Skeletal muscle cell (primary cell): ENCODE measurements around the gene OSBPL3.

Source experiments
- DNase-seq: peaks from one replicate; pipeline ENCODE4 v3.0.0-alpha.2; 2010; ENCODE audit warnings: low read depth
- H3K4me3 ChIP-seq: 2 replicates; pipeline ENCODE4 v1.5.1; 2011; ENCODE audit warnings: low read depth, mild to moderate bottlenecking, control low read depth, low read length, moderate library complexity

The OSBPL3 gene

GRCh38 chr7:24962418-24962962, 17.5 kb downstream of the OSBPL3 start:
- no peak for DNase-seq
- no peak overlapping the region for H3K4me3 ChIP-seq

- DNase-seq = no peak
- H3K4me3 ChIP-seq = no peak overlapping the region
Observed at GRCh38 chr7:24959735-24960485, 20.1 kb downstream of the OSBPL3 start.

- DNase-seq = no peak
- no peak overlapping the region for H3K4me3 ChIP-seq
Observed at GRCh38 chr7:24958399-24958798, 21.6 kb downstream of the OSBPL3 start.

- no peak for DNase-seq
Observed at GRCh38 chr7:24956021-24956420, 24.0 kb downstream of the OSBPL3 start.

GRCh38 chr7:24955313-24955712, 24.7 kb downstream of the OSBPL3 start:
- DNase-seq = no peak
- no peak overlapping the region for H3K4me3 ChIP-seq

More at GRCh38 chr7:24956021-24956420, 24.0 kb downstream of the OSBPL3 start:
- no peak overlapping the region for H3K4me3 ChIP-seq

GRCh38 chr7:24952464-24952863, 27.5 kb downstream of the OSBPL3 start:
- DNase-seq = no peak
- H3K4me3 ChIP-seq = no peak overlapping the region

- DNase-seq = no peak
- H3K4me3 ChIP-seq = no peak overlapping the region
Observed at GRCh38 chr7:24951441-24951980, 28.5 kb downstream of the OSBPL3 start.

- no peak overlapping the region for H3K4me3 ChIP-seq
Observed at GRCh38 chr7:24949884-24950283, 30.1 kb downstream of the OSBPL3 start.

GRCh38 chr7:24948739-24949138, 31.2 kb downstream of the OSBPL3 start:
- H3K4me3 ChIP-seq = no peak overlapping the region
- DNase-seq = no peak

More at GRCh38 chr7:24949884-24950283, 30.1 kb downstream of the OSBPL3 start:
- no peak for DNase-seq

GRCh38 chr7:24946467-24946866, 33.5 kb downstream of the OSBPL3 start:
- DNase-seq = no peak
- no peak overlapping the region for H3K4me3 ChIP-seq

GRCh38 chr7:24945899-24946298, 34.1 kb downstream of the OSBPL3 start:
- DNase-seq = no peak
- no peak overlapping the region for H3K4me3 ChIP-seq

- DNase-seq = no peak
- H3K4me3 ChIP-seq = no peak overlapping the region
Observed at GRCh38 chr7:24943096-24943948, 36.7 kb downstream of the OSBPL3 start.

- H3K4me3 ChIP-seq = no peak overlapping the region
Observed at GRCh38 chr7:24942226-24942625, 37.8 kb downstream of the OSBPL3 start.

GRCh38 chr7:24939416-24939815, 40.6 kb downstream of the OSBPL3 start:
- no peak for DNase-seq
- H3K4me3 ChIP-seq = no peak overlapping the region

More at GRCh38 chr7:24942226-24942625, 37.8 kb downstream of the OSBPL3 start:
- DNase-seq = no peak

GRCh38 chr7:24936121-24936824, 43.7 kb downstream of the OSBPL3 start:
- H3K4me3 ChIP-seq = no peak overlapping the region
- no peak for DNase-seq

- no peak overlapping the region for H3K4me3 ChIP-seq
- no peak for DNase-seq
Observed at GRCh38 chr7:24933298-24933697, 46.7 kb downstream of the OSBPL3 start.

- no peak for DNase-seq
- H3K4me3 ChIP-seq = no peak overlapping the region
Observed at GRCh38 chr7:24932815-24933214, 47.2 kb downstream of the OSBPL3 start.

- no peak overlapping the region for H3K4me3 ChIP-seq
- no peak for DNase-seq
Observed at GRCh38 chr7:24932389-24932788, 47.6 kb downstream of the OSBPL3 start.

- no peak overlapping the region for H3K4me3 ChIP-seq
- DNase-seq = no peak
Observed at GRCh38 chr7:24931844-24932243, 48.1 kb downstream of the OSBPL3 start.
